ENCODE measurements around the gene GPR160.
"Not testable (repeated sequence)": the region's sequence is repeated elsewhere in the genome, so short reads cannot be mapped to it uniquely, and the experiment has no call there.

Gene GPR160

GRCh38 chr3:170076715-170077238 is 39.0 kb downstream of the GPR160 start:
- FAIRE-seq, result no peak

GRCh38 chr3:170077361-170077760 is 39.6 kb downstream of the GPR160 start:
- FAIRE-seq, result no peak

- no peak for FAIRE-seq
These were observed 41.0 kb downstream of the GPR160 start for GRCh38 chr3:170078620-170079281.

GRCh38 chr3:170079536-170080165 is 41.9 kb downstream of the GPR160 start:
- FAIRE-seq, result no peak

DNA sequence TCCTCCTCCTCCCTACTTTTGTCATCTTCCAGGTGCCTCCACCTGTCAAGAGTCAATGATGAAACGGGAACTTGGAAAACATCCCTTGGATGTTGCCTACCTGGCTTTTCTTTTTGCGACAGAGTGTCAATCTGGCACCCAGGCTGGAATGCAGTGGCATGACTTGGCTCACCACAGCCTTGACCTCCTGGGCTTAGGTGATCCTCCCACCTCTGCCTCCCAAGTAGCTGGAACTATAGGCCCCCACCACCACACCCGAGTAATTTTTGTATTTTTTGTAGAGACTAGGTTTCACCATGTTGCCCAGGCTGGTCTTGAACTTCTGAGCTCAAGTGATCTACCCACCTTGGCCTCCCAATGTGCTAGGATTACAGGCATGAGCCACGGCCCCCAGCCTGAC is 42.8 kb downstream of the GPR160 start:
- no peak for FAIRE-seq

DNA sequence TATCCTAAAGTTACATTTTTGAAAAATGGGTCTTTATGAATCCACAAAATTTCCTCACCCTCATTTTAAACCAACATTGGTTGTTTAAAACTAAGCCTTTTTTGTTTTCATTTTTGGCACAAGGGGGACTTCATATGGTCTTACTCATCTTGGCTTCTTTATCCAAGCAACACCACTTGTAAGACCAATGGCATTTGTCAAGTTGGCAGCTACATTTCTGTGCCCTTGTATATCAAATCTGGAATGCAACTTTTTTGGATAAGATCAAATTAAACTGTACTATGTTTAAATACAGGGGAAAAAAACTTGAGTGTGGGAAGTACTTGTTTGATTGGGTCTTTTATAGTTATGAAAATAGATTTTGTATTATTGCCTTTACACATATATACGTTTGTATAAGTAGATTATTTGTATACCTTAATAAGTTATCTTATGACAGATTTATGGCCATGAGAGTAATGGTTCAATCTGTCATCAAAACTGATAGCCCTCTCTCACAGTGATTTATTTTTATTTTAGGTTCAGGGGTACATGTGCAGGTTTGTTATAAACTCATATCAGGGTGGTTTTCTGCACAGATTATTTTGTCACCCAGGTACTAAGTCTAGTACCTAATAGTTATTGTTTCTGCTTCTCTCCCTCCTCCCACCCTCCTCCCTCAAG is 43.4 kb downstream of the GPR160 start:
- FAIRE-seq, result no peak

DNA sequence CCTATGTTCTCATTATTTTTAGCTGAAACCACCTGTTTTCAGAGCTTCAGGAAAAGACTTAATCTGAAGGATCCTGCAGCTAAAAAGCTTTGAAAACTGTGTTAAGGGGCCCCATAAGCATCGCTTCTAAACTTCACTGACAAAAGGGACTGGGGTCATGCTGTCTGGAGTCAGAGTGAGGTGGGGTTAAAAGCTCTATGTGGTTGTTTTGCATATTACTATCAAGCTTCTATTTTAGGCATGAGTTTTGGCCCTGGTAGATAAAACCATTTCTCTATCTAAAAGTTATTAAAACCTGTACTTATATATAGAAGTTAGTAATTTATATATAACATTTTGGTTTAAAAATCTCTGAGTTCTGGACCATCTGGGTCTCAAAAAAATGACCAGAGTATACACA is 45.5 kb downstream of the GPR160 start:
- no peak for FAIRE-seq

GRCh38 chr3:170085396-170085795 is 47.6 kb downstream of the GPR160 start:
- no peak for FAIRE-seq

- no peak for FAIRE-seq
These were observed 52.2 kb downstream of the GPR160 start for GRCh38 chr3:170089862-170090600.

GRCh38 chr3:170090601-170090981 is 52.8 kb downstream of the GPR160 start:
- FAIRE-seq, result no peak

DNA sequence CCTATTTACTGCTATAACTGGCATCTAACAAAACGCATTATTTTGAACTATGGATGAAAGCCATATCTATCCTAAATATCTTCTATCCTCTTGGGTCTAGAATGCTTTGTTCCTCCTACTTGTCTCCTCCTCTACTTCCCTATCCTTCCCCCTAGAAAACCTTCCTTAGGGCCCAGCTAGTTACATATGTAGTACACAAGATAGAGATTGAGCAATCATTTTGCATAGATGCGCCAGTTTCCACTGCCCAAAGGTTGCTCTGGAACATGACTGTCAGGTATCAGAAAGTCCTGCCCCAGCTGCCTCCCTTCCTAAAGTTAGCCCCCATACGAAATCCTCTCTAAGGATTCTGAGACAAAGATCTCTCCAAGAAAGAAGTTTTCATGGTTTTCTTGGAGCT is 55.1 kb downstream of the GPR160 start:
- FAIRE-seq, result no peak

- FAIRE-seq, result no peak
These were observed 58.0 kb downstream of the GPR160 start for GRCh38 chr3:170095771-170096170.

DNA sequence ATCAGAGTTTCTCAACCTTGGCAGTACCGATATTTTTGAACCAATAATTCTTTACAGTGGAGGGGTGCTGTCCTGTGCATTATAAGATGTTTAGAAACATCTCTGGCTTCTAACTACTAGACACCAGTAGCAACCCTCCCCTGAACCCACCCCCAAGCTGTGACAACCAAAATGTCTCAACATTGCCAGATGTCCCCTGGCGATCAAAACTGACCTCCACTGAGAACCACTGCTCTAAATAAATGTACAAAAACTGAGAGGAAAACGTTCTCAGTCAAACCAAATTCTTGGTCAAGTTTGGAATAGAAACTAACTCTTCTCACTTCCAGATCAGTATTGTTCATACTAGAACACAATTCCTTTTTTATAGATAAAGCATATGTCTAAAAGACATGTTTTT is 58.5 kb downstream of the GPR160 start:
- no peak for FAIRE-seq

DNA sequence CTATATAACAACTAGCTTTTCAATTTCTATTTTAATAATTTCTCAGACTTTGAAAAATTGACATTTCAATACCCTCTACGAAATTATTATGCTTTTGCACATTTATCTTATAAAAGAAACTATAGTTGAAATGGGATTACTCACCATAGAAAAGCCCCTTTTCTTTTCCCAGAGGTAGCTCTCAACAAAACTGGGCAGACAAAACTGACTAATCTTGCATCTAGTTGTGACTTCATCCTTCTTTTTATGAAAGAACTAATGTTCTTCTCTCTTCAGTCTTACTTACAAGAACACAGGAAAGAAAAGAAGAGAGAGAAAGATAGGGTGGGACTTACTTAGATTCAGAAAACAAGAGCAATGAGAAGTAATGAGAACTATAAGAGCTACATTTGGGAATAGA is 61.0 kb downstream of the GPR160 start:
- no peak for FAIRE-seq

- no peak for FAIRE-seq
These were observed 63.1 kb downstream of the GPR160 start for GRCh38 chr3:170100944-170101343.

- FAIRE-seq, result no peak
These were observed 64.6 kb downstream of the GPR160 start for GRCh38 chr3:170102431-170102830.

DNA sequence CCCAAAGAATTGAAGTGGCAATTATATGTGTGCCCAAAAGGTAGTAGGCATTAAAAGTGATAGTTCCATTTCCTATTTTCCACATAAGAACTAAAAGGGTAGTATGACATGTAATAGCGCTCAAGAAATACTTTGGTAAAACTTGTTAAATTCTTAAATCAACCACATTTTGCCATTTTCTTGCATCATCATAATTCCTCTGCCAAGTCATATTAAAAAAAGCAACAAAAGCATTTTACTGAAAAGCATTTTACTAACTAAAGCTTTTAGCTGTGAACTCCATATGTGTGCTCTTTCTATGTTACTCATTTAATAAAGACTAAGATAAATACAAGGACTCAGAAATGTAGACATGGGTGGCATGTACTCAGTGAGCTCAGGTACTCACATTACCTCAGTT is 70.1 kb downstream of the GPR160 start:
- no peak for FAIRE-seq

DNA sequence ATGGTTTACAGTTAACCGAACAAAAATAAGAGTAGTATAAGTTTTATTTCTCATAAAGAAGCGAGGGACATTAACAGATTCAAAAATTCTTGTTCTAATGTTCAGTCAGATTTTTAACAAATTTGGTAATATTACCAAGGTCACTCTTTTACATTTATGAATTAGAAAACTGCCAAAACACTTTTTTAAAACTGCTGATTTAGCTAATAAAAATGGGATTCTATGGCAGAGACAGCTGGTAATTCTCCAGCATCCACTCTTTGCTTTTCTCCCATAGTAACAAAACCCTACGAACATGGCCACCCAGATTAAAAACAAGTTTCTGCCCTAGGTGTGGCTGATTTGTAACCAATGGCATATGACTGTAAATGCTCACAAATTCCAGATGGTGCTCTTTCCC is 71.2 kb downstream of the GPR160 start:
- FAIRE-seq, result no peak

DNA sequence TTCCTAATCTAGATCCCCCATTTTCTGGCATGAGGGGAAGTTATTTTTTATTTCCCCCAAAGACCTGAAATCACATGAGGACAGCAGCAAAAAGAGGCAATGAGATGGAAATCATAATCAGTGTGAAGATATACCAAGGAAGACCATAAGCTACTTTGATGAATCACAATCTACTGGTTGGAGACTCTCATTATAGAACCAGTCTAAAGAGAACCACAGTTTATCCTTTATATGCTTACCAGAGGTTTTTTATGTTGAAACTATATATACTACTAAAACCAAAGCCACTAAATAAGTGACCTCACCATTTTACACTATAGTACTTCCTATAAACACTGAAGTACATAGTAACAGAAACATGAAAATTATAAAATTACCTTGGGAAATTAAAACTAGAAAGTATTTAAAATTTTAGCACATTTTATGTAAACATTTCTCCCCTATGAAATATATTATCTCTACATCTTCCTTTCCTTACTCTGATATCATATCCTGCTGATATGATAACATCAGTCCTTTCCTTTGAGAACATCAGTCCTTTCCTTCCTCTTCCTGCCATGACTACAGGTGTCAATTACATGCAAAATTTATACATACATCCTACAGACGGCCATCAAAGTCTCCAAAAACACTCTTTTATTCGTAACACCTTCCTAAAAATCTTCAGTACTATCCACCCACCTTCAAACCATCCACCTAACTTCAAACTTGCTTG is 71.9 kb downstream of the GPR160 start:
- FAIRE-seq, result no peak

- no peak for FAIRE-seq
These were observed 73.5 kb downstream of the GPR160 start for GRCh38 chr3:170111147-170111771.

GRCh38 chr3:170114165-170114564 is 76.4 kb downstream of the GPR160 start:
- FAIRE-seq, result not testable (repeated sequence)

- no peak for FAIRE-seq
These were observed 79.3 kb downstream of the GPR160 start for GRCh38 chr3:170117134-170117533.
